GM18909 (cell line): ENCODE measurements around the gene FAAP100.

ENCODE experiments used
- ATAC-seq: cut with Tn5 transposase; IDR thresholded peaks from one replicate; pipeline ENCODE4 v1.9.1; 2021; ENCODE audit warnings: mild to moderate bottlenecking; ENCODE audit not compliant: unreplicated experiment, poor library complexity

Gene FAAP100

GRCh38 chr17:81577278-81578000 is 25.3 kb upstream of the FAAP100 start:
- ATAC-seq: no peak

DNA sequence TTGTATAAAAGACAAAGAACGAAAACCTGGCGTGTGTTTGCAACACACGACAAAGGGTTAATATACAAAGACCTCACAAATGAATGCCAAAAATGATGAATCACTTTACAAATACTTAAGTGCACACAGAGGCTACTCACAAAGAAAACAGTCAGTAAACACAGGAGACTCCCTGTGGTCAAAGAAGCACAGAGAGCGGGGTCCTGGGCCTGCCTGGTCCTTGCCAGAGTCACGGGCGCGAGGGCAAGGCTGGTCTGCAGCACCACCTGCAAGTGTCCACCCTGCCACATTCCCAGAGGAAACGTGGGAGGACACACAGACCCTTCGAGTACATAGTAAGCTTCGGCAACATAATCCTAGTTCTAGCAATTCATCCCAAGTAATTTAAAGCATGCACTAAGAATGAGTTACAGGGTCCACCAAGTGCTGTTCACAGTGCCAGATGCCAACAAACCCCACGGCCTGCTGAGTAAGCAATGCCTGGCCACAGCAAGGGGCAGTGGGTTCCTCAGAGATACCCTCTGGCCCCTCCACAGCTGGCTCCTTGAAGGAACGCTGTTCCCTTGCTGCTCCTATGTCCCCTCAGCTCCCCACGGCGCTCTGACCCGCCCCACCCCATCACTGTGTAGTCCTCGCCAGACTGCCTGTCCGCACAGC is 24.6 kb upstream of the FAAP100 start:
- ATAC-seq: no peak

- ATAC-seq: no peak
These were observed 23.7 kb upstream of the FAAP100 start for GRCh38 chr17:81575836-81576235.

GRCh38 chr17:81574643-81574956 is 22.4 kb upstream of the FAAP100 start:
- ATAC-seq: no peak

DNA sequence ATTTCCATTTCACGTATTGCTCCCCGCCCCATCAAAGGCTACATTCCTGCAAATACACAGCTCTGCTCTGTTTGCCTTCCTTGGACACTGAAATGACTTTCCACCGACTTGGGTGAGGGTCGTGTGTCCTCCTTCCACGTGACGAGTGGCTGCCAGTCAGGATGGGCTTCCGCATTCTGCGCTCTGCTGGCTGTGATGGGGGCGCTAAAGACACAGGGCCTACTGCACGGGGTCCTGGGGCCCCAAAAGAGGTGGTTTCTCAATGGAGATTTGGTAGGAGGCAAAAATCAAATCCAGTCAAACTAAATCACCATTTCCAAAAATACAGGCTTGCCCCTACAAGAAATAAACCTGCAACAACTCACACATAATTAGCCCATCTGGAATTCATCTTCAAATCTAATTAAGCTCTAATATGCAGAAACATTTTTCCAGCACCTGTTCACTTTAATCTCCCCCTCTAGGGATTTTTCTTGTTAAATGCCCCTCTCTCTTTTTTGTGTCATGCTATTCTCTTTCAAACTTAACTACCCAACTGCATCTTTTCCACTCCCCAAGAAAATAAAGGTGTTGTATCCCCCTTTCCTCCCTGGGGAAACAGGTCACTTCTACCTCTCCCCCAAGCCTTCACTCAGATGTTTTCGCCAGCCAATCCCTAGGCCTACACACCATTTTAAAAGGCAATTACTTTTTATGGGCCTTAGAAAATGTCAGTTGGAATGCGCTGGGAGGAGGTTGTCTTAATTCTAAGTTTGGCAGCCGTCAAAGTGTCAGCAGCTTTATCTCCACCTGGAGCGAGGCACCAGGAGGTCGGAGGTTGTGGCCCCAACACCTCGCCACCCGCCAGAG is 21.9 kb upstream of the FAAP100 start:
- no peak for ATAC-seq

DNA sequence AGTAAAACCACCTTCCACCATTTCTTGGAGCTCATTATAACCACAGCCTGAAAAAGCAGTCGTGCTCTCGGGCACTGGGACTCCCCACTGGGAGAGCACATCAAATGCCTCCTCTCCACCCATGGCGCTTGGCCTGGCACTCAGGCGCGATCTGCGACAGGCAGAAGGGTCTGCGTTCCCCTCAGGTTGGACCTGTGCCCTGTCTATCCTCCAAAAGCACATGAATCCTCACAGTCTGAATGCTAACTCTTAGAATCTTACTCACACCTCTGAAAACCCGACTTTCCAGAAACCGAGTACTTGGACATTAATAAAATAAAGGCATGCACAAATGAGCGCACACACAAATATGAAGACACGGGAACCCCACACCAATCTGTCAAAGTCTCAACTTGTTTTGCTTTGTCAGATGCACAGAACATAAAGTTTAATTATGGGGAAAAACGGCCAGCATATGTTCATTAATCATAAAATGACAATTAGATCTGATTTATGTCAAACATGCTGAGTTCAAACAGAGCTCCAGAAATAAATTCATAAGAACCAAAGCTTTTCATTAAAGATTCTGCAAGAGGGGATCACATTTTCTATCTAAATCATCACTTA is 20.5 kb upstream of the FAAP100 start:
- ATAC-seq: no peak

DNA sequence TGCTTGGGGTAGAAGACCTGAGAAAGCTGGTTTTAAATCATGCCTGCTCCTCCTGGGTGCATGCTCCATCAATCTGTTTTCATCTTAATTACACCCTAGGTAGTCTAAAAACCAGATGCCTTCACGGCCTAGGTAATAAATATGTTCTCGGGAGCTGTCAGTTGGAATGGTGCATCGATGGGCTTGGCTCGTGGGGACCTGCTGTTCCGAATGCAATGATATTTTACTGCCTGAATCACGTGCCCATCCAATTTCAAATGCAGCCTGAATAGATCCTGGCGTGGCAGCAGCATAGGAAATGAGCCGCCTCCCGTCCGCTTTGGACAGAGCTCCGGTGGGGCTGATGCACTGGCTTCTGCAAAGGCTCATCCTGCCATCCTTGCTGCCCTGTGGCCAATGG is 18.8 kb upstream of the FAAP100 start:
- no peak for ATAC-seq

DNA sequence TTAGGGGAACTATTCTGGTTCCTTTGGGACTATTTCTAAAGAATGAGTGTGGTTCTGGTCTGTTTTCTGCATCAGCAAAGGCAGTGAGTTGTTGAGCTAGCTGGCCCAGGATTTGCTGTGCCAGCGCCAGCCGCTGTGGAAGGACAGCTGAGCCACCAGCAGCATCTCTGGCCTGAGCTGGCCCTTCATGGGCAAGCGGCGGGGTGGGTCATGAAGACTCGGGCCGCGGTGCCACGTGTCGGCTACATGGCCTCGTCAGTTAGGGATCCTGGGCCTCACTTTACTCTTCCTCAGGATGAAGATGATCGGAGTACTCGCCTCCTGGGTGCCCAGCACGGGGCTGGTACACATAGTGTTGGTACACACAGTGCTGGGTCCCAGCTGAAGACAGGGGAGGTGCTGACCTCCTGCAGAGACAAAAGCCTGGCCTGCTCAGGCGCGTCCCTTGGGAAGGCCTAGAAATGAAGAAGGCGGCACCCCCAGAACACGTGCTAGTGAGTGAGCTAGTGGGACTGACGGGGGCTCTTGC is 17.9 kb upstream of the FAAP100 start:
- no peak for ATAC-seq

GRCh38 chr17:81568416-81568815 is 16.3 kb upstream of the FAAP100 start:
- no peak for ATAC-seq

GRCh38 chr17:81567191-81567590 is 15.0 kb upstream of the FAAP100 start:
- no peak for ATAC-seq

DNA sequence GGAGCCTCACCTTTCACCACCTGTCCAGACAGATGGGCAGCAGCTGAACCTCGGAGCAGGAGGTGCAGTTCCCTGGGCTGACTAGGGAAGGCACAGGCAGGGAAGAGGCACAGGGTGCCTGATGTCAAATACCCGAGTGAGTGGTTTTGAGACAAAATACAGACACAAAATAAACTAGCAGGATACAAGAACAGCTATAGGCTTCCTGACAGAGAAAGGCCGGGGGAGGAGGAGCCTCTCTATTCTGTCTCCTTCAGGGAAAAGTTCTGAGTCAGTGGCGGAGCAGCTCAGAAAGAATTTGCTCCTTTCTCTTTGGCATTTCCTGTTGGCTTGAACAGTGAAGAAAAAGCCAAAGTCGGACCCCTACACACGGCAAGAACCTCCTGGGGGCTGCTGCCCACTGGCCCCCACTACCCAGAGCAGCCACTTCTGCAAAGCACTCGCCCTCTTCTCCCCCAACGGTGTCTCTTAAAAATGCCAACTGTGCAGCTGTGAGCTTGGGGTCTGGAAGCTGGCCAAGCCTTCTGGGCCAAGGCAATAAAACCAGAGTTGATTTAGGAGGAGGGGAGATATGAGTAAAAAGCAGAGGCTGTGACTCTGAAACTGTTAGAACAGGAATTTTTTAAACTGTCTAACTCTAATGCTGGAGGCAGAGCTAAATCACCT is 14.4 kb upstream of the FAAP100 start:
- no peak for ATAC-seq

DNA sequence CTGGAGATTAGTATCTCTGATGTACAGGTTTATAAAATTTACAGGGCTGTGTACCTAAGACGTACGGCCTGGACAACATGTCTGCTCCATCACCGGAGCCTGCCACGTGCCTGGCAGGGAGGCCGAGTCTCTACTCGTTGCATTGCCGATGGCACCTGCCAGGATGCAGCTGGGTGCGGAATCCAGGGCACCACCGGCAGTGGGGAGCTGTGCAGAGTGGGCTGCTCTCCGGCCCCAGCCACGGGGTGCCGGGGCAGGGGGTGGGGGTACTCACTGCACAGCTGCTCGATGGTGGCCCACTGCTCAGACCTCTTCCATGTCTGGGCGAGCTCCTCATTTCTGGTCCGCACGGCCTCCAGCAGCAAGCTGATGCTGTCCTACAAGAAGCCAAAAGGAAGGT is 13.1 kb upstream of the FAAP100 start:
- ATAC-seq: no peak

DNA sequence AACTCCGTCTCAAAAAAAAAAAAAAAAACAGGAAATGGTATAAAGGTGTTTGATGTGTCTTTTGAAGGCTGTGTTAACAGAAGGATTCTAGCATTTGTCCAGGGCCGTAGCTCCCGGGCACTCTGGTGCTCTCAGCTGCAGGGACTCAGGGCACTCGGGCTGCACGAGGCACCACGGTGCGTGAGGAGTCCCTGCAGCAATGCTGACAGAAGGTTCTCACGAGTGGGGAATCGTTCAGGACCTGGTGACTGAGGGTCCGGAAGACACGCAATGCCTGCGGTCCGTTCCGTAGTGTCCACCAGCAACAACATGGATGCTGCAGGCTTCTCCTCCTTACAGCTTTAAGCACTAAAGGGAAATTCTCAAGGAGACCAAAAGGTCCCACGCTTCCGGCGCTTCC is 12.6 kb upstream of the FAAP100 start:
- ATAC-seq: no peak

DNA sequence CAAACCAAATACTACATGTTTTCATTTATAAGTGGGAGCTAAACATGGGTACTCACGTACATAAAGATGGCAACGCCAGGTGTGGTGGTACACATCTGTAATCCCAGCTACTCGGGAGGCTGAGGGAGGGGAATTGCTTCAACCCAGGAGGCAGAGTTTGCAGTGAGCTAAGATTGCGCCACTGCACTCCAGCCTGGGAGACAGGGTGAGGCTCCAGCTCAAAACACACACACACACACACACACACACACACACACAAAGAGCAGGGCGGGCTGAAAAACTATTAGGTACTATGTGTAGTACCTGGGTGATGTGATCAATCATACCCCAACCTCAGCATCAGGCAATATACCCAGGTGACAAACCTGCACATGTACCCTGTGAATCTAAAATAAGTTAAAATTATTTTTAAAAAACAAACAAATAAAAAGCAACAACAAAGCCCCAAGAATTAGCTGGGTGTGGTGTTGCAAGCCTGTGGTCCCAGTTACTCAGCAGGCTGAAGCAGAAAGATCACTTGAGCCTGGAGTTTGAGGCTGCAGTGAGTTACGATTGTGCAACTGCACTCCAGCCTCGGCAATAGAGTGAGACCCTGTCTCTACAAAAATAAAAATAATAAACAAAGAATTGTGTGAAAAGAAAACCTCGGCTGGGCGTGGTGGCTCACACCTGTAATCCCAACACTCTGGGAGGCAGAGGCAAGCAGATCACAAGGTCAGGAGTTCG is 11.9 kb upstream of the FAAP100 start:
- ATAC-seq: no peak

- ATAC-seq: no peak
These were observed 9.3 kb upstream of the FAAP100 start for GRCh38 chr17:81561494-81561885.

- ATAC-seq: no peak
These were observed 7.0 kb upstream of the FAAP100 start for GRCh38 chr17:81558941-81559806.

- no peak for ATAC-seq
These were observed 5.9 kb upstream of the FAAP100 start for GRCh38 chr17:81558115-81558468.

- no peak for ATAC-seq
These were observed 5.3 kb upstream of the FAAP100 start for GRCh38 chr17:81557276-81558114.
